HepG2 (cell line): ENCODE measurements around the gene MRPL36. TPM values are rescaled to one million over a fixed set of nuclear protein-coding genes. Genes with fewer than 3 reads are reported as not detected.

ENCODE experiments used
- AGO1 ChIP-seq: fragments of 200-400 bp; formaldehyde crosslinking; IDR thresholded peaks from 2 replicates; pipeline ENCODE4 v1.6.1; 2017; ENCODE audit warnings: mild to moderate bottlenecking, low read depth, low read length, moderate library complexity; ENCODE audit not compliant: poor library complexity, severe bottlenecking
- ATAD3A ChIP-seq: sonication (generic); formaldehyde crosslinking; IDR thresholded peaks from 2 replicates; pipeline ENCODE4 v1.4.0; 2020; ENCODE audit warnings: missing genetic modification reagents
- ELF3 ChIP-seq: IDR thresholded peaks from 2 replicates; pipeline ENCODE4 v1.6.1; 2016; ENCODE audit warnings: missing genetic modification reagents, missing compliant biosample characterization
- ETV6 ChIP-seq: sonication (generic); formaldehyde crosslinking; conservative IDR thresholded peaks from 2 replicates; pipeline ENCODE4 v1.4.0; 2020; ENCODE audit warnings: missing genetic modification reagents
- FOXO1 ChIP-seq: sonication (generic); formaldehyde crosslinking; IDR thresholded peaks from 2 replicates; pipeline ENCODE4 v1.4.0; 2020; ENCODE audit warnings: missing genetic modification reagents
- HDAC1 ChIP-seq: sonication (generic); formaldehyde crosslinking; IDR thresholded peaks from 2 replicates; pipeline ENCODE4 v1.5.1; 2020; ENCODE audit warnings: mild to moderate bottlenecking, missing genetic modification reagents
- HNRNPUL1 ChIP-seq: fragments of 200-400 bp; formaldehyde crosslinking; IDR thresholded peaks from 2 replicates; pipeline ENCODE4 v1.6.1; 2017; ENCODE audit warnings: low read depth, mild to moderate bottlenecking, low read length, moderate library complexity
- MXI1 ChIP-seq: IDR thresholded peaks from 3 replicates; pipeline ENCODE4 v1.6.1; 2012; ENCODE audit warnings: low read depth, low read length, inconsistent platforms, borderline replicate concordance
- PCBP2 ChIP-seq: fragments of 200-400 bp; formaldehyde crosslinking; optimal IDR thresholded peaks from 2 replicates; pipeline ENCODE3; 2018; ENCODE audit warnings: low read length, low read depth; ENCODE audit not compliant: poor library complexity, severe bottlenecking
- PHB2 ChIP-seq: fragments of 450-650 bp; IDR thresholded peaks from 2 replicates; pipeline ENCODE4 v1.6.1; 2018; ENCODE audit not compliant: partially characterized antibody
- TAF1 ChIP-seq: sonication (generic); formaldehyde crosslinking; IDR thresholded peaks from 2 replicates; pipeline ENCODE4 v1.4.0; 2020; ENCODE audit warnings: missing genetic modification reagents
- U2AF2 ChIP-seq: fragments of 200-400 bp; formaldehyde crosslinking; IDR thresholded peaks from 2 replicates; pipeline ENCODE4 v1.6.1; 2017; ENCODE audit warnings: low read depth, mild to moderate bottlenecking, low read length
- ZBTB3 ChIP-seq: sonication (generic); formaldehyde crosslinking; IDR thresholded peaks from 2 replicates; pipeline ENCODE4 v1.4.0; 2020; ENCODE audit warnings: low read depth, mild to moderate bottlenecking, moderate library complexity, missing genetic modification reagents, borderline replicate concordance
- ZFP1 ChIP-seq: IDR thresholded peaks from 2 replicates; pipeline ENCODE4 v1.6.1; 2016
- ZNF180 ChIP-seq: sonication (generic); formaldehyde crosslinking; IDR thresholded peaks from 2 replicates; pipeline ENCODE4 v1.4.0; 2020; ENCODE audit warnings: low read depth, missing genetic modification reagents, borderline replicate concordance
- polyA plus RNA-seq, 8 experiments: library from polyadenylated mRNA; depleted of rRNA in 3 of 8; stranded (reverse) in 7 of 8; unstranded in 1 of 8; fragments of >200 nt; fragmentation: Illumina TruSeq in 4 of 8; extraction: Trizol in 4 of 8; gene quantifications; 2 replicates each; pipeline versions ENCODE4 v1.2.1 to v1.2.3, GENCODE V29; 2011 to 2016; ENCODE audit warnings: low read depth in 4 of 8, missing spikeins in 1 of 8, mixed read lengths in 1 of 8; ENCODE audit not compliant: insufficient read depth in 1 of 8
- total RNA-seq, 5 experiments: library from RNA; depleted of rRNA; stranded (reverse); fragments of >200 nt; fragmentation: Illumina TruSeq; extraction: Trizol; gene quantifications; 2 replicates each; pipeline ENCODE4 v1.2.3, GENCODE V29; 2016; ENCODE audit warnings: low read depth in 1 of 5
- TF ChIP-seq, protein P1 (sequence below): sonication (generic); formaldehyde crosslinking; IDR thresholded peaks from 2 replicates; pipeline ENCODE4 v1.8.1; 2023; ENCODE audit warnings: mild to moderate bottlenecking, missing genetic modification reagents, borderline replicate concordance
- TF ChIP-seq, protein P2 (sequence below): sonication (generic); formaldehyde crosslinking; IDR thresholded peaks from 2 replicates; pipeline ENCODE4 v1.5.1; 2020; ENCODE audit warnings: missing genetic modification reagents, mild to moderate bottlenecking, borderline replicate concordance
- TF ChIP-seq, protein P3 (sequence below): IDR thresholded peaks from 2 replicates; pipeline ENCODE4 v1.6.1; 2016; ENCODE audit warnings: low read depth
- TF ChIP-seq, protein P4 (sequence below): IDR thresholded peaks from 2 replicates; pipeline ENCODE4 v1.6.1; 2018; ENCODE audit warnings: missing genetic modification reagents
- TF ChIP-seq, protein P5 (sequence below): IDR thresholded peaks from 2 replicates; pipeline ENCODE4 v1.6.1; 2016; ENCODE audit warnings: missing genetic modification reagents, missing compliant biosample characterization
- TF ChIP-seq, protein P6 (sequence below): sonication (generic); formaldehyde crosslinking; IDR thresholded peaks from 2 replicates; pipeline ENCODE4 v1.4.0; 2020; ENCODE audit warnings: missing genetic modification reagents, borderline replicate concordance

The MRPL36 gene
- total and polyA plus RNA-seq, 2 of the 13 experiments (the other 11 are each of a cell fraction or from before 2014, with no cell fraction given) = 71.3 to 113 TPM

DNA sequence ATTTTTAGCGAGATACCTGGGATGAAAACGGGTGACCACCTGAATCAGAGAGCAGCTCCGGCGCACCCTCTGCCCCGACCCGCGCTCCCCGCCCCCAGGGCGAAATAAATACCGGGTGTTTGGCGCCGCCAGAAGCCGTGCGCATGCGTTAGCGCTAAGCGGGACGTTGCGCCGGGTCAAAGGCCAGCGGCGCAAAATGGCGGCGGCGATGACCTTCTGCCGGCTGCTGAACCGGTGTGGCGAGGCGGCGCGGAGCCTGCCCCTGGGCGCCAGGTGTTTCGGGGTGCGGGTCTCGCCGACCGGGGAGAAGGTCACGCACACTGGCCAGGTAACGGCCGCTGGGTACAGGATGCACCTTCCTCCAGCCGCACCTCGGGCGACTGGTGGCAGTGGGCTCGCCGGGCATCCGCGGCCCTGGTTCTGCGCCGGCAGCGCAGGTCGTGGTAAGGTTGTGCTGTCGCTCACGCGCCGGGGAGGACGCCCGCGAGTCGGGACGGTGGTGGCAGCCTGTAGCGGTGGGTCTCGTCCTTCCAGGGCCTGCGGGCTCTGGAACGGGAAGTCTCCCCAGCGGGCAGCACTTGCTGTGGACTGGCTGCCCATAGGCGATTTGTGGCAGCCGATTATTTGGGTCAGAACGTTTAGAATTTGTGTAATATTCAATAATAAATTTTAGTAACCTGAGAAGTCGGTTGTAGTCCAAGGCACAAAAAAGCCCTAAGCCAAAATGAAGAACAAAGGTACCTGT lies 1.8 kb upstream of the MRPL36 start, which contains the start of gene NDUFS6 (continued):
- TF ChIP-seq, protein P1, sequence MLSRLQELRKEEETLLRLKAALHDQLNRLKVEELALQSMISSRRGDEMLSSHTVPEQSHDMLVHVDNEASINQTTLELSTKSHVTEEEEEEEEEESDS = no peak
- TF ChIP-seq, protein P2, sequence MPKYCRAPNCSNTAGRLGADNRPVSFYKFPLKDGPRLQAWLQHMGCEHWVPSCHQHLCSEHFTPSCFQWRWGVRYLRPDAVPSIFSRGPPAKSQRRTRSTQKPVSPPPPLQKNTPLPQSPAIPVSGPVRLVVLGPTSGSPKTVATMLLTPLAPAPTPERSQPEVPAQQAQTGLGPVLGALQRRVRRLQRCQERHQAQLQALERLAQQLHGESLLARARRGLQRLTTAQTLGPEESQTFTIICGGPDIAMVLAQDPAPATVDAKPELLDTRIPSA = no peak; the same call in 1 of the 2 replicates
- TF ChIP-seq ZBTB3 (CRISPR knock-in tag) = no peak
- TF ChIP-seq, protein P3, sequence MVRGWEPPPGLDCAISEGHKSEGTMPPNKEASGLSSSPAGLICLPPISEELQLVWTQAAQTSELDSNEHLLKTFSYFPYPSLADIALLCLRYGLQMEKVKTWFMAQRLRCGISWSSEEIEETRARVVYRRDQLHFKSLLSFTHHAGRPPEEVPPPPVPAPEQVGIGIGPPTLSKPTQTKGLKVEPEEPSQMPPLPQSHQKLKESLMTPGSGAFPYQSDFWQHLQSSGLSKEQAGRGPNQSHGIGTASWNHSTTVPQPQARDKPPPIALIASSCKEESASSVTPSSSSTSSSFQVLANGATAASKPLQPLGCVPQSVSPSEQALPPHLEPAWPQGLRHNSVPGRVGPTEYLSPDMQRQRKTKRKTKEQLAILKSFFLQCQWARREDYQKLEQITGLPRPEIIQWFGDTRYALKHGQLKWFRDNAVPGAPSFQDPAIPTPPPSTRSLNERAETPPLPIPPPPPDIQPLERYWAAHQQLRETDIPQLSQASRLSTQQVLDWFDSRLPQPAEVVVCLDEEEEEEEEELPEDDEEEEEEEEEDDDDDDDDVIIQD (CRISPR knock-in tag) = no peak
- TF ChIP-seq FOXO1 = peak; percentile 32
- TF ChIP-seq PHB2 = no peak
- TF ChIP-seq ETV6 (CRISPR knock-in tag) = no peak; the same call in 1 of the 2 replicates
- peak; percentile 97 for TF ChIP-seq TAF1 (CRISPR knock-in tag)
- peak; percentile 39; the same call in 1 of the 2 replicates for TF ChIP-seq ELF3 (CRISPR knock-in tag)
- peak; percentile 88 for TF ChIP-seq HDAC1 (CRISPR knock-in tag)
- TF ChIP-seq ATAD3A = no peak
- TF ChIP-seq MXI1 = peak; percentile 15; the same call in 1 of the 3 replicates
- no peak for TF ChIP-seq PCBP2
- 0 out of 2 replicates have a peak, but pooled peaks have one; percentile 61 for TF ChIP-seq ZFP1
- TF ChIP-seq, protein P4, sequence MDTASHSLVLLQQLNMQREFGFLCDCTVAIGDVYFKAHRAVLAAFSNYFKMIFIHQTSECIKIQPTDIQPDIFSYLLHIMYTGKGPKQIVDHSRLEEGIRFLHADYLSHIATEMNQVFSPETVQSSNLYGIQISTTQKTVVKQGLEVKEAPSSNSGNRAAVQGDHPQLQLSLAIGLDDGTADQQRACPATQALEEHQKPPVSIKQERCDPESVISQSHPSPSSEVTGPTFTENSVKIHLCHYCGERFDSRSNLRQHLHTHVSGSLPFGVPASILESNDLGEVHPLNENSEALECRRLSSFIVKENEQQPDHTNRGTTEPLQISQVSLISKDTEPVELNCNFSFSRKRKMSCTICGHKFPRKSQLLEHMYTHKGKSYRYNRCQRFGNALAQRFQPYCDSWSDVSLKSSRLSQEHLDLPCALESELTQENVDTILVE = 0 out of 2 replicates have a peak, but pooled peaks have one; percentile 16
- TF ChIP-seq, protein P5, sequence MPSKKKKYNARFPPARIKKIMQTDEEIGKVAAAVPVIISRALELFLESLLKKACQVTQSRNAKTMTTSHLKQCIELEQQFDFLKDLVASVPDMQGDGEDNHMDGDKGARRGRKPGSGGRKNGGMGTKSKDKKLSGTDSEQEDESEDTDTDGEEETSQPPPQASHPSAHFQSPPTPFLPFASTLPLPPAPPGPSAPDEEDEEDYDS (CRISPR knock-in tag) = peak; percentile 88
- no peak for TF ChIP-seq AGO1
- TF ChIP-seq U2AF2 = no peak
- TF ChIP-seq, protein P6, sequence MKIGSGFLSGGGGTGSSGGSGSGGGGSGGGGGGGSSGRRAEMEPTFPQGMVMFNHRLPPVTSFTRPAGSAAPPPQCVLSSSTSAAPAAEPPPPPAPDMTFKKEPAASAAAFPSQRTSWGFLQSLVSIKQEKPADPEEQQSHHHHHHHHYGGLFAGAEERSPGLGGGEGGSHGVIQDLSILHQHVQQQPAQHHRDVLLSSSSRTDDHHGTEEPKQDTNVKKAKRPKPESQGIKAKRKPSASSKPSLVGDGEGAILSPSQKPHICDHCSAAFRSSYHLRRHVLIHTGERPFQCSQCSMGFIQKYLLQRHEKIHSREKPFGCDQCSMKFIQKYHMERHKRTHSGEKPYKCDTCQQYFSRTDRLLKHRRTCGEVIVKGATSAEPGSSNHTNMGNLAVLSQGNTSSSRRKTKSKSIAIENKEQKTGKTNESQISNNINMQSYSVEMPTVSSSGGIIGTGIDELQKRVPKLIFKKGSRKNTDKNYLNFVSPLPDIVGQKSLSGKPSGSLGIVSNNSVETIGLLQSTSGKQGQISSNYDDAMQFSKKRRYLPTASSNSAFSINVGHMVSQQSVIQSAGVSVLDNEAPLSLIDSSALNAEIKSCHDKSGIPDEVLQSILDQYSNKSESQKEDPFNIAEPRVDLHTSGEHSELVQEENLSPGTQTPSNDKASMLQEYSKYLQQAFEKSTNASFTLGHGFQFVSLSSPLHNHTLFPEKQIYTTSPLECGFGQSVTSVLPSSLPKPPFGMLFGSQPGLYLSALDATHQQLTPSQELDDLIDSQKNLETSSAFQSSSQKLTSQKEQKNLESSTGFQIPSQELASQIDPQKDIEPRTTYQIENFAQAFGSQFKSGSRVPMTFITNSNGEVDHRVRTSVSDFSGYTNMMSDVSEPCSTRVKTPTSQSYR (CRISPR knock-in tag) = peak; percentile 29; the same call in 1 of the 2 replicates
- TF ChIP-seq ZNF180 (CRISPR knock-in tag) = no peak
- TF ChIP-seq HNRNPUL1 = no peak
